IMR-90 (cell line): Measurements from ENCODE around the gene PIP4K2A. TPM values are rescaled to one million over a fixed set of nuclear protein-coding genes. Genes with fewer than 3 reads are reported as not detected.

ENCODE experiments used
- ATAC-seq: fragments of 200-7000 bp; cut with Tn5 transposase; 2 replicates; pipeline ENCODE4 v1.9.1; 2020; ENCODE audit warnings: low read depth, mild to moderate bottlenecking, moderate library complexity
- BruUV-seq: library from RNA; stranded (reverse); fragments of 400-500 nt; replicated peaks from 2 replicates; lab custom pipeline; 2021; lab: Mats Ljungman, UMichigan
- CTCF ChIA-PET: fragments of 300-600 bp; formaldehyde crosslinking; extraction: SDS; loops from one replicate; lab custom pipeline; 2021; ENCODE audit warnings: antibody characterized with exemption; lab: Yijun Ruan, JAX
- POLR2A ChIA-PET: fragments of 300-600 bp; sonication (Branson Sonifier 250); formaldehyde crosslinking; loops from one replicate; lab custom pipeline; 2022; ENCODE audit warnings: antibody characterized with exemption; ENCODE audit not compliant: unreplicated experiment; lab: Charles Lee
- DNase-seq: peaks from one replicate; pipeline ENCODE4 v3.0.0; 2013
- H2AFZ ChIP-seq: replicated peaks from 2 replicates; pipeline ENCODE3; 2013; ENCODE audit warnings: low read length, mild to moderate bottlenecking; ENCODE audit not compliant: poor library complexity
- H2AK5ac ChIP-seq: 2 replicates; pipeline ENCODE4 v1.6.1; 2013; ENCODE audit warnings: low read depth, low read length, inconsistent platforms
- H2AK9ac ChIP-seq: replicated peaks from 2 replicates; pipeline ENCODE3; 2013; ENCODE audit warnings: mild to moderate bottlenecking, low read depth, low read length, moderate library complexity; ENCODE audit not compliant: poor library complexity
- H2BK120ac ChIP-seq: 2 replicates; pipeline ENCODE4 v1.6.1; 2013; ENCODE audit warnings: low read depth, low read length, inconsistent platforms
- H2BK15ac ChIP-seq: 3 replicates; pipeline ENCODE4 v1.6.1; 2013; ENCODE audit warnings: low read depth, low read length, inconsistent platforms
- H2BK20ac ChIP-seq: 2 replicates; pipeline ENCODE4 v1.6.1; 2013; ENCODE audit warnings: low read depth, mild to moderate bottlenecking, inconsistent platforms, low read length, moderate library complexity
- H2BK5ac ChIP-seq: 2 replicates; pipeline ENCODE4 v1.6.1; 2013; ENCODE audit warnings: mild to moderate bottlenecking, low read depth, low read length, inconsistent platforms; ENCODE audit not compliant: poor library complexity, severe bottlenecking
- H3K14ac ChIP-seq: replicated peaks from 2 replicates; pipeline ENCODE4 v1.6.1; 2013; ENCODE audit warnings: low read depth, low read length, inconsistent platforms
- H3K18ac ChIP-seq: 2 replicates; pipeline ENCODE4 v1.6.1; 2013; ENCODE audit warnings: low read depth, low read length, control low read depth
- H3K23ac ChIP-seq: 2 replicates; pipeline ENCODE4 v1.6.1; 2013; ENCODE audit warnings: low read depth, low read length, inconsistent platforms
- H3K27ac ChIP-seq: 2 replicates; pipeline ENCODE4 v1.5.1; 2013; ENCODE audit warnings: mild to moderate bottlenecking, control low read depth, low read length; ENCODE audit not compliant: insufficient read depth
- H3K27me3 ChIP-seq: 2 replicates; pipeline ENCODE4 v1.6.1; 2013; ENCODE audit warnings: low read length; ENCODE audit not compliant: control insufficient read depth, insufficient read depth
- H3K36me3 ChIP-seq: 2 replicates; pipeline ENCODE4 v1.6.1; 2013; ENCODE audit warnings: low read length, mixed read lengths; ENCODE audit not compliant: control insufficient read depth, insufficient read depth
- H3K4ac ChIP-seq: 2 replicates; pipeline ENCODE4 v1.6.1; 2013; ENCODE audit warnings: low read depth, low read length, inconsistent platforms
- H3K4me1 ChIP-seq: 2 replicates; pipeline ENCODE4 v1.6.1; 2013; ENCODE audit warnings: low read length, mixed read lengths; ENCODE audit not compliant: control insufficient read depth, insufficient read depth
- H3K4me2 ChIP-seq: 2 replicates; pipeline ENCODE4 v1.6.1; 2013; ENCODE audit warnings: low read depth, mild to moderate bottlenecking, control low read depth, low read length, moderate library complexity
- H3K4me3 ChIP-seq: 2 replicates; pipeline ENCODE4 v1.5.1; 2013; ENCODE audit warnings: low read depth, mild to moderate bottlenecking, control low read depth, low read length, moderate library complexity; ENCODE audit not compliant: insufficient read depth
- H3K56ac ChIP-seq: 2 replicates; pipeline ENCODE4 v1.6.1; 2013; ENCODE audit warnings: low read length, inconsistent platforms; ENCODE audit not compliant: insufficient read depth; ENCODE audit errors: extremely low read depth
- H3K79me1 ChIP-seq, 2 experiments: 2 replicates each; pipeline ENCODE4 v1.6.1; 2013; ENCODE audit warnings: low read length in 2 of 2, inconsistent platforms in 1 of 2, low read depth in 1 of 2
- H3K9ac ChIP-seq: 2 replicates; pipeline ENCODE4 v1.6.1; 2013; ENCODE audit warnings: low read depth, low read length, control low read depth
- H3K9me1 ChIP-seq: 2 replicates; pipeline ENCODE4 v1.6.1; 2013; ENCODE audit warnings: low read length, inconsistent platforms; ENCODE audit not compliant: insufficient read depth
- H3K9me3 ChIP-seq: 2 replicates; pipeline ENCODE4 v1.6.1; 2013; ENCODE audit warnings: low read length; ENCODE audit not compliant: control insufficient read depth, insufficient read depth
- H4K20me1 ChIP-seq: 2 replicates; pipeline ENCODE4 v1.6.1; 2013; ENCODE audit warnings: low read length, inconsistent platforms; ENCODE audit not compliant: insufficient read depth
- H4K5ac ChIP-seq: 2 replicates; pipeline ENCODE4 v1.6.1; 2013; ENCODE audit warnings: mild to moderate bottlenecking, low read depth, low read length, control low read depth
- H4K8ac ChIP-seq, 2 experiments: 2 replicates each; pipeline ENCODE4 v1.6.1; 2013; ENCODE audit warnings: low read depth in 2 of 2, low read length in 2 of 2, control low read depth in 1 of 2, inconsistent platforms in 1 of 2
- H4K91ac ChIP-seq: 2 replicates; pipeline ENCODE4 v1.6.1; 2013; ENCODE audit warnings: low read depth, low read length, inconsistent platforms; ENCODE audit not compliant: insufficient read depth
- BHLHE40 ChIP-seq: fragments of 150-350 bp; IDR thresholded peaks from 2 replicates; pipeline ENCODE4 v1.6.1; 2016; ENCODE audit warnings: mild to moderate bottlenecking, low read depth, low read length
- CEBPB ChIP-seq: IDR thresholded peaks from 2 replicates; pipeline ENCODE4 v1.6.1; 2012; ENCODE audit warnings: low read depth, low read length, improper control_type of control experiment
- CTCF ChIP-seq: conservative IDR thresholded peaks from 2 replicates; pipeline ENCODE4 v1.5.1; 2012; ENCODE audit warnings: mild to moderate bottlenecking, low read depth, low read length, improper control_type of control experiment
- FOS ChIP-seq: fragments of 150-350 bp; IDR thresholded peaks from 2 replicates; pipeline ENCODE4 v1.6.1; 2016; ENCODE audit warnings: low read depth, low read length
- MAFK ChIP-seq: IDR thresholded peaks from 2 replicates; pipeline ENCODE4 v1.6.1; 2012; ENCODE audit warnings: low read depth, low read length, improper control_type of control experiment
- MAZ ChIP-seq: IDR thresholded peaks from 2 replicates; pipeline ENCODE4 v1.6.1; 2012; ENCODE audit warnings: low read depth, mild to moderate bottlenecking, low read length, improper control_type of control experiment, moderate library complexity, borderline replicate concordance
- MXI1 ChIP-seq: IDR thresholded peaks from 2 replicates; pipeline ENCODE4 v1.6.1; 2012; ENCODE audit warnings: low read depth, mild to moderate bottlenecking, low read length, moderate library complexity, borderline replicate concordance
- NFE2L2 ChIP-seq: fragments of 150-350 bp; IDR thresholded peaks from 2 replicates; pipeline ENCODE4 v1.6.1; 2016; ENCODE audit warnings: low read depth, mild to moderate bottlenecking, low read length
- POLR2A ChIP-seq: IDR thresholded peaks from 2 replicates; pipeline ENCODE4 v1.6.1; 2012; ENCODE audit warnings: mild to moderate bottlenecking, low read depth, low read length
- RCOR1 ChIP-seq: IDR thresholded peaks from 2 replicates; pipeline ENCODE4 v1.6.1; 2012; ENCODE audit warnings: mild to moderate bottlenecking, low read length, improper control_type of control experiment; ENCODE audit not compliant: insufficient replicate concordance
- SMC3 ChIP-seq: fragments of 150-350 bp; IDR thresholded peaks from 2 replicates; pipeline ENCODE4 v1.6.1; 2016; ENCODE audit warnings: low read depth, mild to moderate bottlenecking, antibody characterized with exemption, low read length, moderate library complexity
- USF2 ChIP-seq: fragments of 150-350 bp; IDR thresholded peaks from 2 replicates; pipeline ENCODE4 v1.6.1; 2017; ENCODE audit warnings: mild to moderate bottlenecking, antibody characterized with exemption, low read length, low read depth
- WGBS, 2 experiments: methylation state at CpG; one replicate each; pipeline versions ENCODE4 v1.1.5 to v1.1.7; 2013; ENCODE audit warnings: missing lambda C conversion rate in 2 of 2; ENCODE audit not compliant: insufficient read length in 1 of 2; ENCODE audit errors: extremely low coverage in 2 of 2; 5-methylcytosine and 5-hydroxymethylcytosine counted together
- dilution Hi-C: fragments of 300-500 bp; cut with HindIII; formaldehyde crosslinking; loops from one replicate; pipeline ENCODE4 v1.14.3; 2018; ENCODE audit warnings: low sequenced_read_pairs; ENCODE audit not compliant: unreplicated experiment
- in situ Hi-C: fragments of 300-500 bp; cut with MboI; formaldehyde crosslinking; loops from 3 replicates; pipeline ENCODE4 v1.14.3; 2019; ENCODE audit warnings: low sequenced_read_pairs, inconsistent platforms, mixed read lengths
- intact Hi-C: fragments of 100-400 bp; cut with micrococcal nuclease; formaldehyde crosslinking; loops from 2 replicates; pipeline ENCODE4 v1.10.0; 2022
- polyA plus RNA-seq, 3 experiments: library from polyadenylated mRNA; depleted of rRNA; stranded (reverse); fragments of >200 nt; gene quantifications; 2 replicates each; pipeline ENCODE4 v1.2.3, GENCODE V29; 2012; ENCODE audit warnings: low replicate concordance in 1 of 3
- total RNA-seq: library from RNA; depleted of rRNA; stranded (reverse); fragments of >200 nt; gene quantifications from 2 replicates; pipeline ENCODE4 v1.2.3, GENCODE V29; 2012

The PIP4K2A gene
- total and polyA plus RNA-seq, 2 of the 4 experiments (the other 2 are of a cell fraction): 9.8 to 18.1 TPM

GRCh38 chr10:22723783-22724182 lies 9.4 kb upstream of the PIP4K2A start:
- Histone ChIP-seq H2AK9ac (no peak overlapping the region), H2AK5ac (no peak overlapping the region), H3K56ac (no peak overlapping the region), H3K27me3 (peaks cover 17% of the 10 kb centered on the region), H4K8ac (no peak overlapping the region), H2BK5ac (no peak overlapping the region), H2BK15ac (no peak overlapping the region), H2BK120ac (no peak overlapping the region), H3K9me1 (no peaks in the 10 kb centered on the region), H3K4ac (no peak overlapping the region), H3K4me2 (no peak overlapping the region), H2AFZ (no peak overlapping the region), H3K18ac (no peak overlapping the region), H3K4me3 (no peak overlapping the region), H4K91ac (no peak overlapping the region), H2BK20ac (no peak overlapping the region), H3K79me1 (no peaks in the 10 kb centered on the region), H3K4me1 (no peaks in the 10 kb centered on the region), H3K36me3 (no peaks in the 10 kb centered on the region), H3K27ac (no peak overlapping the region), H3K9me3 (no peaks in the 10 kb centered on the region), H3K9ac (no peak overlapping the region), H4K20me1 (no peaks in the 10 kb centered on the region), H4K5ac (no peak overlapping the region), H3K23ac (no peak overlapping the region), H3K14ac (no peak overlapping the region)
- in situ Hi-C loops (no loop called here), intact Hi-C loops (no loop called here), dilution Hi-C loops (no loop called here)
- ChIA-PET CTCF (no interaction called here), POLR2A (no interaction called here)
- WGBS, 2 experiments: no CpG with 5 or more reads among the region's 6 CpGs
- TF ChIP-seq BHLHE40 (no peak), CTCF (no peak), SMC3 (no peak), USF2 (no peak), MAFK (no peak), MAZ (no peak), POLR2A (no peak), FOS (no peak), CEBPB (no peak), MXI1 (no peak), NFE2L2 (no peak), RCOR1 (no peak)
- no peak for ATAC-seq
- DNase-seq: no peak
- no TSS peak for BruUV-seq
